Measurements from ENCODE around the gene ANO9. TPM values are rescaled to one million over a fixed set of nuclear protein-coding genes. Genes with fewer than 3 reads are reported as not detected.

ANO9 gene
- total RNA-seq, 1 donor from 2014 or later = 1.9 TPM

GRCh38 chr11:394034-394857, 47.6 kb downstream of the ANO9 start, which contains the start of gene PKP3:
PKP3 (plus strand) TSS chr11:394209; CDS start chr11:394293, 84 bp downstream.
- no peaks in the 10 kb centered on the region for H3K27me3 ChIP-seq (ENCODE audit: insufficient read depth, low read length)
- peak within 1 kb of the TSS; percentile 34 for H2AFZ ChIP-seq (ENCODE audit: low read depth, low read length)
- peak within 1 kb of the TSS; percentile 36 for H3K27ac ChIP-seq (ENCODE audit: low read depth, low read length)
- TF ChIP-seq EZH2 (IDR thresholded peaks at IDR 0.05; ENCODE audit: insufficient read depth, low read length) (no peak), CTCF (IDR thresholded peaks at IDR 0.05; ENCODE audit: insufficient read depth, low read depth, low read length) (no peak)
- DNase-seq (ENCODE audit: low read depth) (peak; percentile 45), FAIRE-seq (no peak)
- H4K20me1 ChIP-seq (ENCODE audit: insufficient read depth, low read length) = no peaks in the 10 kb centered on the region
- no peaks in the 10 kb centered on the region for H3K36me3 Mint-ChIP-seq (ENCODE audit: low read depth, unreplicated experiment)
- H3K79me2 ChIP-seq (ENCODE audit: insufficient read depth, low read length) = no peaks in the 10 kb centered on the region
- H3K9me3 ChIP-seq (ENCODE audit: insufficient read depth, low read depth, low read length) = no peaks in the 10 kb centered on the region
- H3K9me3 Mint-ChIP-seq (ENCODE audit: unreplicated experiment) = no peaks in the 10 kb centered on the region
- H3K4me1 ChIP-seq (ENCODE audit: insufficient read depth, low read length) = peaks cover 34% of the 10 kb centered on the region
- no peak within 1 kb of the TSS for H3K4me3 Mint-ChIP-seq (ENCODE audit: unreplicated experiment)
- H3K27me3 Mint-ChIP-seq (ENCODE audit: low read depth, unreplicated experiment) = no peaks in the 10 kb centered on the region
- peak within 1 kb of the TSS; percentile 5 for H3K4me3 ChIP-seq (ENCODE audit: insufficient read depth, low read depth, low read length)
- no peaks in the 10 kb centered on the region for H3K4me1 Mint-ChIP-seq (ENCODE audit: low read depth, unreplicated experiment)
- H3K36me3 ChIP-seq (ENCODE audit: insufficient read depth, low read length) = no peaks in the 10 kb centered on the region
- peak within 1 kb of the TSS; percentile 18 for H3K9ac ChIP-seq (ENCODE audit: low read length)
- H3K27ac Mint-ChIP-seq (ENCODE audit: unreplicated experiment) = no peak within 1 kb of the TSS
- H3K4me2 ChIP-seq (ENCODE audit: low read length) = peak within 1 kb of the TSS; percentile 59

GRCh38 chr11:393219-394033, 48.4 kb downstream of the ANO9 start:
- Histone ChIP-seq H3K9me3 (ENCODE audit: insufficient read depth, low read depth, low read length) (no peaks in the 10 kb centered on the region), H3K4me1 (ENCODE audit: insufficient read depth, low read length) (peaks cover 34% of the 10 kb centered on the region), H4K20me1 (ENCODE audit: insufficient read depth, low read length) (no peaks in the 10 kb centered on the region), H3K36me3 (ENCODE audit: insufficient read depth, low read length) (no peaks in the 10 kb centered on the region), H3K27ac (ENCODE audit: low read depth, low read length) (peak overlapping the region; percentile 36), H3K27me3 (ENCODE audit: insufficient read depth, low read length) (no peaks in the 10 kb centered on the region), H2AFZ (ENCODE audit: low read depth, low read length) (peak overlapping the region; percentile 34), H3K4me2 (ENCODE audit: low read length) (peak overlapping the region; percentile 59), H3K9ac (ENCODE audit: low read length) (peak overlapping the region; percentile 5), H3K4me3 (ENCODE audit: insufficient read depth, low read depth, low read length) (no peak overlapping the region), H3K79me2 (ENCODE audit: insufficient read depth, low read length) (no peaks in the 10 kb centered on the region)
- FAIRE-seq = no peak
- Mint-ChIP-seq H3K4me3 (ENCODE audit: unreplicated experiment) (no peak overlapping the region), H3K27ac (ENCODE audit: unreplicated experiment) (no peak overlapping the region), H3K9me3 (ENCODE audit: unreplicated experiment) (no peaks in the 10 kb centered on the region), H3K4me1 (ENCODE audit: low read depth, unreplicated experiment) (no peaks in the 10 kb centered on the region), H3K36me3 (ENCODE audit: low read depth, unreplicated experiment) (no peaks in the 10 kb centered on the region), H3K27me3 (ENCODE audit: low read depth, unreplicated experiment) (peaks cover 1% of the 10 kb centered on the region)
- DNase-seq (ENCODE audit: low read depth) = peak; percentile 57
- TF ChIP-seq CTCF (IDR thresholded peaks at IDR 0.05; ENCODE audit: insufficient read depth, low read depth, low read length) (no peak), EZH2 (IDR thresholded peaks at IDR 0.05; ENCODE audit: insufficient read depth, low read length) (no peak)
